CD4-positive, alpha-beta T cell treated with Interferon alpha-2 for 1 hour (primary cell): ENCODE measurements around the gene SBF2.
"Not testable (repeated sequence)": the region's sequence is repeated elsewhere in the genome, so short reads cannot be mapped to it uniquely, and the experiment has no call there.

Experiments used
- DNase-seq, 2 donors: peaks; one replicate each; pipeline ENCODE4 v3.0.0-alpha.2; 2020 to 2022

SBF2 gene

GRCh38 chr11:9941991-9942390, 352.0 kb downstream of the SBF2 start:
- no peak for DNase-seq

- not testable (repeated sequence) for DNase-seq
Measured at GRCh38 chr11:9939150-9939549, 354.9 kb downstream of the SBF2 start.

- DNase-seq, result no peak
Measured at GRCh38 chr11:9936754-9937153, 357.3 kb downstream of the SBF2 start.

- DNase-seq, result not testable (repeated sequence)
Measured at GRCh38 chr11:9932843-9933242, 361.2 kb downstream of the SBF2 start.

GRCh38 chr11:9930562-9931331, 363.3 kb downstream of the SBF2 start:
- not testable (repeated sequence) for DNase-seq

- no peak for DNase-seq
Measured at GRCh38 chr11:9927670-9928069, 366.3 kb downstream of the SBF2 start.

GRCh38 chr11:9923280-9923679, 370.7 kb downstream of the SBF2 start:
- DNase-seq, result no peak

GRCh38 chr11:9922806-9923205, 371.2 kb downstream of the SBF2 start:
- DNase-seq, result no peak

- DNase-seq, result no peak
Measured at GRCh38 chr11:9916480-9916879, 377.5 kb downstream of the SBF2 start.

- no peak for DNase-seq
Measured at GRCh38 chr11:9914064-9914463, 380.0 kb downstream of the SBF2 start.

GRCh38 chr11:9905960-9906791, 387.8 kb downstream of the SBF2 start:
- no peak for DNase-seq

- no peak for DNase-seq
Measured at GRCh38 chr11:9905501-9905951, 388.5 kb downstream of the SBF2 start.

- DNase-seq, result no peak
Measured at GRCh38 chr11:9903579-9903978, 390.4 kb downstream of the SBF2 start.

- DNase-seq, result no peak
Measured at GRCh38 chr11:9901943-9902342, 392.1 kb downstream of the SBF2 start.

GRCh38 chr11:9900253-9900652, 393.8 kb downstream of the SBF2 start:
- DNase-seq, result peak in 1 of 2 donors; percentile 1

GRCh38 chr11:9899676-9900075, 394.3 kb downstream of the SBF2 start:
- no peak for DNase-seq

- DNase-seq, result no peak
Measured at GRCh38 chr11:9896902-9897301, 397.1 kb downstream of the SBF2 start.

- DNase-seq, result no peak
Measured at GRCh38 chr11:9895006-9895405, 399.0 kb downstream of the SBF2 start.

- DNase-seq, result no peak
Measured at GRCh38 chr11:9893474-9893873, 400.5 kb downstream of the SBF2 start.

GRCh38 chr11:9888938-9889337, 405.1 kb downstream of the SBF2 start:
- no peak for DNase-seq

GRCh38 chr11:9887472-9887871, 406.5 kb downstream of the SBF2 start:
- no peak for DNase-seq

- no peak for DNase-seq
Measured at GRCh38 chr11:9886595-9886994, 407.4 kb downstream of the SBF2 start.

GRCh38 chr11:9884601-9885000, 409.4 kb downstream of the SBF2 start:
- no peak for DNase-seq

GRCh38 chr11:9880657-9881056, 413.4 kb downstream of the SBF2 start:
- DNase-seq, result no peak
